Measurements from ENCODE around the gene ITIH1.

DNA sequence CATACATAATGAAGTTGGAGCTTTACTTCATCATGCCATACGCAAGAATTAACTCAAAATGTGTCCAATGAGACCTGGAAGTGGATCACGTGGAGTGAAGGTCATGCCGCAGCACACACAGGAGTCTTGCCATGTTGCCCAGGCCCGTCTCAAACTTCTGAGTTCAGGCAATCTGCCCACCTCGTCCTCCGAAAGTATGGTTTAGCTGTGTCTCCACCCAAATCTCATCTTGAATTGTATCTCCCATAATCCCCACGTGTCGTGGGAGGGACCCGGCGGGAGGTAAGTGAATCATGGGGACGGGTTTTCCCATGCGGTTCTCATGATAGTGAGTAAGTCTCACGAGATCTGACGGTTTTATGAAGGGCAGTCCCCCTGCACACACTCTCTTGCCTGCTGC is 45.8 kb upstream of the ITIH1 start:
- TF ChIP-seq TAF1 (IDR thresholded peaks at IDR 0.05; ENCODE audit: low read depth) (no peak), RAD21 (conservative IDR thresholded peaks at IDR 0.05) (no peak), POLR2AphosphoS5 (IDR thresholded peaks at IDR 0.05) (no peak)
- TF ChIP-seq, protein P1, sequence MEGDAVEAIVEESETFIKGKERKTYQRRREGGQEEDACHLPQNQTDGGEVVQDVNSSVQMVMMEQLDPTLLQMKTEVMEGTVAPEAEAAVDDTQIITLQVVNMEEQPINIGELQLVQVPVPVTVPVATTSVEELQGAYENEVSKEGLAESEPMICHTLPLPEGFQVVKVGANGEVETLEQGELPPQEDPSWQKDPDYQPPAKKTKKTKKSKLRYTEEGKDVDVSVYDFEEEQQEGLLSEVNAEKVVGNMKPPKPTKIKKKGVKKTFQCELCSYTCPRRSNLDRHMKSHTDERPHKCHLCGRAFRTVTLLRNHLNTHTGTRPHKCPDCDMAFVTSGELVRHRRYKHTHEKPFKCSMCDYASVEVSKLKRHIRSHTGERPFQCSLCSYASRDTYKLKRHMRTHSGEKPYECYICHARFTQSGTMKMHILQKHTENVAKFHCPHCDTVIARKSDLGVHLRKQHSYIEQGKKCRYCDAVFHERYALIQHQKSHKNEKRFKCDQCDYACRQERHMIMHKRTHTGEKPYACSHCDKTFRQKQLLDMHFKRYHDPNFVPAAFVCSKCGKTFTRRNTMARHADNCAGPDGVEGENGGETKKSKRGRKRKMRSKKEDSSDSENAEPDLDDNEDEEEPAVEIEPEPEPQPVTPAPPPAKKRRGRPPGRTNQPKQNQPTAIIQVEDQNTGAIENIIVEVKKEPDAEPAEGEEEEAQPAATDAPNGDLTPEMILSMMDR (IDR thresholded peaks at IDR 0.05; ENCODE audit: poor library complexity, severe bottlenecking) = no peak
- TF ChIP-seq, protein P2, sequence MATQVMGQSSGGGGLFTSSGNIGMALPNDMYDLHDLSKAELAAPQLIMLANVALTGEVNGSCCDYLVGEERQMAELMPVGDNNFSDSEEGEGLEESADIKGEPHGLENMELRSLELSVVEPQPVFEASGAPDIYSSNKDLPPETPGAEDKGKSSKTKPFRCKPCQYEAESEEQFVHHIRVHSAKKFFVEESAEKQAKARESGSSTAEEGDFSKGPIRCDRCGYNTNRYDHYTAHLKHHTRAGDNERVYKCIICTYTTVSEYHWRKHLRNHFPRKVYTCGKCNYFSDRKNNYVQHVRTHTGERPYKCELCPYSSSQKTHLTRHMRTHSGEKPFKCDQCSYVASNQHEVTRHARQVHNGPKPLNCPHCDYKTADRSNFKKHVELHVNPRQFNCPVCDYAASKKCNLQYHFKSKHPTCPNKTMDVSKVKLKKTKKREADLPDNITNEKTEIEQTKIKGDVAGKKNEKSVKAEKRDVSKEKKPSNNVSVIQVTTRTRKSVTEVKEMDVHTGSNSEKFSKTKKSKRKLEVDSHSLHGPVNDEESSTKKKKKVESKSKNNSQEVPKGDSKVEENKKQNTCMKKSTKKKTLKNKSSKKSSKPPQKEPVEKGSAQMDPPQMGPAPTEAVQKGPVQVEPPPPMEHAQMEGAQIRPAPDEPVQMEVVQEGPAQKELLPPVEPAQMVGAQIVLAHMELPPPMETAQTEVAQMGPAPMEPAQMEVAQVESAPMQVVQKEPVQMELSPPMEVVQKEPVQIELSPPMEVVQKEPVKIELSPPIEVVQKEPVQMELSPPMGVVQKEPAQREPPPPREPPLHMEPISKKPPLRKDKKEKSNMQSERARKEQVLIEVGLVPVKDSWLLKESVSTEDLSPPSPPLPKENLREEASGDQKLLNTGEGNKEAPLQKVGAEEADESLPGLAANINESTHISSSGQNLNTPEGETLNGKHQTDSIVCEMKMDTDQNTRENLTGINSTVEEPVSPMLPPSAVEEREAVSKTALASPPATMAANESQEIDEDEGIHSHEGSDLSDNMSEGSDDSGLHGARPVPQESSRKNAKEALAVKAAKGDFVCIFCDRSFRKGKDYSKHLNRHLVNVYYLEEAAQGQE (IDR thresholded peaks at IDR 0.05; ENCODE audit: borderline replicate concordance) = no peak
